Measurements from ENCODE around the gene TRIM8. TPM values are rescaled to one million over a fixed set of nuclear protein-coding genes. Genes with fewer than 3 reads are reported as not detected.

TRIM8 gene
- total RNA-seq, 1 experiment from 2014 or later, result 36.3 TPM

DNA sequence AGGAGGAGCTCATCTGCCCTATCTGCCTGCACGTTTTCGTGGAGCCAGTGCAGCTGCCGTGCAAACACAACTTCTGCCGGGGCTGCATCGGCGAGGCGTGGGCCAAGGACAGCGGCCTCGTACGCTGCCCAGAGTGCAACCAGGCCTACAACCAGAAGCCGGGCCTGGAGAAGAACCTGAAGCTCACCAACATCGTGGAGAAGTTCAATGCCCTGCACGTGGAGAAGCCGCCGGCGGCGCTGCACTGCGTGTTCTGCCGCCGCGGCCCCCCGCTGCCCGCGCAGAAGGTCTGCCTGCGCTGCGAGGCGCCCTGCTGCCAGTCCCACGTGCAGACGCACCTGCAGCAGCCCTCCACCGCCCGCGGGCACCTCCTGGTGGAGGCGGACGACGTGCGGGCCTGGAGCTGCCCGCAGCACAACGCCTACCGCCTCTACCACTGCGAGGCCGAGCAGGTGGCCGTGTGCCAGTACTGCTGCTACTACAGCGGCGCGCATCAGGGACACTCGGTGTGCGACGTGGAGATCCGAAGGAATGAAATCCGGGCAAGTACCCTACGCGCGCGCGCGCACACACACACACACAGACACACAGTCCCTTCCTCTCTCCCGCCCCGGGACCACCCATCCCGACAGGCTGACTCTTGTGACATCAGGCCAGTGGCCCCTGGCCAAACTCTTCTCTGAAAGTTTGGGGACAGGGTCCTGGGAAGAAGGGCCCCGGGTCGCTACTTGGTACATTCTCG is 538 bp downstream of the TRIM8 start (continued):
- TF ChIP-seq, protein P1, sequence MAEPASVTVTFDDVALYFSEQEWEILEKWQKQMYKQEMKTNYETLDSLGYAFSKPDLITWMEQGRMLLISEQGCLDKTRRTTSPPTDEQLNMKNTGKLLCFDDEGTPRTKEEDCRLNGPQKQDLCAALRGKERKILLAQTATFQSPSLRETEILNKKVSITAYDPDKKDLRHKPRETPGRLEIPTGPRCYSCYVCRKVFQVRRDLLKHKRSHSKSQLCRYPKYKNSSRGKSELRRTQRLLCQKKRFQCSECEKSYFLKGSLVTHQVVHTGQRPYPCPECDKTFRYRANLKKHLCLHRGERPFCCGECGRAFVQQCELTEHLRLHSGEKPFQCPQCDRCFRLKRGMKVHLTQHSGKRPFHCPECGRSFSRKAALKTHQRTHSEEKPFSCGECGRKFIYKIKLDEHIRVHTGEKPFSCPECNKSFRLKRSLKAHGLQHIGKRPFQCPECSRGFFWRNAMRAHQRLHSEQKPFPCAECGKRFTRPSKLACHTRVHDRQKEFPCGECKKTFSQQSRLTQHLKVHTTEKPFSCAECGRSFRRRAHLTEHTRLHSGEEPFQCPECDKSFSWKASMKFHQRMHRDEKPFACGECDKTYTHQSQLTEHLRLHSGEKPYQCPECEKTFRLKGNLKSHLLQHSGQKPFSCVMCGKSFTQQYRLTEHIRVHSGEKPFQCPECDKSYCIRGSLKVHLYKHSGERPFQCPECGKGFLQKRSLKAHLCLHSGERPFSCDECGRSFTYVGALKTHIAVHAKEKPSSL (CRISPR knock-in tag; conservative IDR thresholded peaks at IDR 0.05), result no peak
- no peak for TF ChIP-seq ZNF671 (CRISPR knock-in tag; IDR thresholded peaks at IDR 0.05)
- no peak; the same call in 1 of the 2 replicates for TF ChIP-seq NFYB (CRISPR knock-in tag; conservative IDR thresholded peaks at IDR 0.05; ENCODE audit: low read depth)
- no peak for TF ChIP-seq HMGA2 (CRISPR knock-in tag; IDR thresholded peaks at IDR 0.05)
- TF ChIP-seq ZNF219 (CRISPR knock-in tag; IDR thresholded peaks at IDR 0.05; ENCODE audit: borderline replicate concordance), result 0 out of 2 replicates have a peak, but pooled peaks have one; percentile 9
- TF ChIP-seq, protein P2, sequence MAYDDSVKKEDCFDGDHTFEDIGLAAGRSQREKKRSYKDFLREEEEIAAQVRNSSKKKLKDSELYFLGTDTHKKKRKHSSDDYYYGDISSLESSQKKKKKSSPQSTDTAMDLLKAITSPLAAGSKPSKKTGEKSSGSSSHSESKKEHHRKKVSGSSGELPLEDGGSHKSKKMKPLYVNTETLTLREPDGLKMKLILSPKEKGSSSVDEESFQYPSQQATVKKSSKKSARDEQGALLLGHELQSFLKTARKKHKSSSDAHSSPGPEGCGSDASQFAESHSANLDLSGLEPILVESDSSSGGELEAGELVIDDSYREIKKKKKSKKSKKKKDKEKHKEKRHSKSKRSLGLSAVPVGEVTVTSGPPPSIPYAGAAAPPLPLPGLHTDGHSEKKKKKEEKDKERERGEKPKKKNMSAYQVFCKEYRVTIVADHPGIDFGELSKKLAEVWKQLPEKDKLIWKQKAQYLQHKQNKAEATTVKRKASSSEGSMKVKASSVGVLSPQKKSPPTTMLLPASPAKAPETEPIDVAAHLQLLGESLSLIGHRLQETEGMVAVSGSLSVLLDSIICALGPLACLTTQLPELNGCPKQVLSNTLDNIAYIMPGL (CRISPR knock-in tag; IDR thresholded peaks at IDR 0.05), result peak; percentile 92; the same call in 1 of the 2 replicates
- no peak for TF ChIP-seq GRHL2 (CRISPR knock-in tag; IDR thresholded peaks at IDR 0.05; ENCODE audit: insufficient replicate concordance, severe bottlenecking)
- TF ChIP-seq, protein P3, sequence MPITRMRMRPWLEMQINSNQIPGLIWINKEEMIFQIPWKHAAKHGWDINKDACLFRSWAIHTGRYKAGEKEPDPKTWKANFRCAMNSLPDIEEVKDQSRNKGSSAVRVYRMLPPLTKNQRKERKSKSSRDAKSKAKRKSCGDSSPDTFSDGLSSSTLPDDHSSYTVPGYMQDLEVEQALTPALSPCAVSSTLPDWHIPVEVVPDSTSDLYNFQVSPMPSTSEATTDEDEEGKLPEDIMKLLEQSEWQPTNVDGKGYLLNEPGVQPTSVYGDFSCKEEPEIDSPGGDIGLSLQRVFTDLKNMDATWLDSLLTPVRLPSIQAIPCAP (CRISPR knock-in tag; IDR thresholded peaks at IDR 0.05), result peak; percentile 91; the same call in 1 of the 2 replicates
- TF ChIP-seq, protein P4, sequence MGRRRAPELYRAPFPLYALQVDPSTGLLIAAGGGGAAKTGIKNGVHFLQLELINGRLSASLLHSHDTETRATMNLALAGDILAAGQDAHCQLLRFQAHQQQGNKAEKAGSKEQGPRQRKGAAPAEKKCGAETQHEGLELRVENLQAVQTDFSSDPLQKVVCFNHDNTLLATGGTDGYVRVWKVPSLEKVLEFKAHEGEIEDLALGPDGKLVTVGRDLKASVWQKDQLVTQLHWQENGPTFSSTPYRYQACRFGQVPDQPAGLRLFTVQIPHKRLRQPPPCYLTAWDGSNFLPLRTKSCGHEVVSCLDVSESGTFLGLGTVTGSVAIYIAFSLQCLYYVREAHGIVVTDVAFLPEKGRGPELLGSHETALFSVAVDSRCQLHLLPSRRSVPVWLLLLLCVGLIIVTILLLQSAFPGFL (CRISPR knock-in tag; IDR thresholded peaks at IDR 0.05; ENCODE audit: borderline replicate concordance), result peak; percentile 92
- no peak for TF ChIP-seq FOXJ3 (CRISPR knock-in tag; IDR thresholded peaks at IDR 0.05; ENCODE audit: borderline replicate concordance)
- TF ChIP-seq, protein P5, sequence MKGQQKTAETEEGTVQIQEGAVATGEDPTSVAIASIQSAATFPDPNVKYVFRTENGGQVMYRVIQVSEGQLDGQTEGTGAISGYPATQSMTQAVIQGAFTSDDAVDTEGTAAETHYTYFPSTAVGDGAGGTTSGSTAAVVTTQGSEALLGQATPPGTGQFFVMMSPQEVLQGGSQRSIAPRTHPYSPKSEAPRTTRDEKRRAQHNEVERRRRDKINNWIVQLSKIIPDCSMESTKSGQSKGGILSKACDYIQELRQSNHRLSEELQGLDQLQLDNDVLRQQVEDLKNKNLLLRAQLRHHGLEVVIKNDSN (CRISPR knock-in tag; IDR thresholded peaks at IDR 0.05), result peak; percentile 70
- peak; percentile 59; the same call in 1 of the 2 replicates for TF ChIP-seq SP1 (CRISPR knock-in tag; conservative IDR thresholded peaks at IDR 0.05)
- peak; percentile 81; the same call in 1 of the 2 replicates for TF ChIP-seq ESRRA (CRISPR knock-in tag; IDR thresholded peaks at IDR 0.05; ENCODE audit: borderline replicate concordance)
- TF ChIP-seq ELF4 (CRISPR knock-in tag; IDR thresholded peaks at IDR 0.05; ENCODE audit: low read depth), result 0 out of 2 replicates have a peak, but pooled peaks have one; percentile 30
- TF ChIP-seq, protein P6, sequence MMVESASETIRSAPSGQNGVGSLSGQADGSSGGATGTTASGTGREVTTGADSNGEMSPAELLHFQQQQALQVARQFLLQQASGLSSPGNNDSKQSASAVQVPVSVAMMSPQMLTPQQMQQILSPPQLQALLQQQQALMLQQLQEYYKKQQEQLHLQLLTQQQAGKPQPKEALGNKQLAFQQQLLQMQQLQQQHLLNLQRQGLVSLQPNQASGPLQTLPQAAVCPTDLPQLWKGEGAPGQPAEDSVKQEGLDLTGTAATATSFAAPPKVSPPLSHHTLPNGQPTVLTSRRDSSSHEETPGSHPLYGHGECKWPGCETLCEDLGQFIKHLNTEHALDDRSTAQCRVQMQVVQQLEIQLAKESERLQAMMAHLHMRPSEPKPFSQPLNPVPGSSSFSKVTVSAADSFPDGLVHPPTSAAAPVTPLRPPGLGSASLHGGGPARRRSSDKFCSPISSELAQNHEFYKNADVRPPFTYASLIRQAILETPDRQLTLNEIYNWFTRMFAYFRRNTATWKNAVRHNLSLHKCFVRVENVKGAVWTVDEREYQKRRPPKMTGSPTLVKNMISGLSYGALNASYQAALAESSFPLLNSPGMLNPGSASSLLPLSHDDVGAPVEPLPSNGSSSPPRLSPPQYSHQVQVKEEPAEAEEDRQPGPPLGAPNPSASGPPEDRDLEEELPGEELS (CRISPR knock-in tag; IDR thresholded peaks at IDR 0.05), result peak; percentile 97
- TF ChIP-seq, protein P7, sequence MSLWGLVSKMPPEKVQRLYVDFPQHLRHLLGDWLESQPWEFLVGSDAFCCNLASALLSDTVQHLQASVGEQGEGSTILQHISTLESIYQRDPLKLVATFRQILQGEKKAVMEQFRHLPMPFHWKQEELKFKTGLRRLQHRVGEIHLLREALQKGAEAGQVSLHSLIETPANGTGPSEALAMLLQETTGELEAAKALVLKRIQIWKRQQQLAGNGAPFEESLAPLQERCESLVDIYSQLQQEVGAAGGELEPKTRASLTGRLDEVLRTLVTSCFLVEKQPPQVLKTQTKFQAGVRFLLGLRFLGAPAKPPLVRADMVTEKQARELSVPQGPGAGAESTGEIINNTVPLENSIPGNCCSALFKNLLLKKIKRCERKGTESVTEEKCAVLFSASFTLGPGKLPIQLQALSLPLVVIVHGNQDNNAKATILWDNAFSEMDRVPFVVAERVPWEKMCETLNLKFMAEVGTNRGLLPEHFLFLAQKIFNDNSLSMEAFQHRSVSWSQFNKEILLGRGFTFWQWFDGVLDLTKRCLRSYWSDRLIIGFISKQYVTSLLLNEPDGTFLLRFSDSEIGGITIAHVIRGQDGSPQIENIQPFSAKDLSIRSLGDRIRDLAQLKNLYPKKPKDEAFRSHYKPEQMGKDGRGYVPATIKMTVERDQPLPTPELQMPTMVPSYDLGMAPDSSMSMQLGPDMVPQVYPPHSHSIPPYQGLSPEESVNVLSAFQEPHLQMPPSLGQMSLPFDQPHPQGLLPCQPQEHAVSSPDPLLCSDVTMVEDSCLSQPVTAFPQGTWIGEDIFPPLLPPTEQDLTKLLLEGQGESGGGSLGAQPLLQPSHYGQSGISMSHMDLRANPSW (CRISPR knock-in tag; conservative IDR thresholded peaks at IDR 0.05; ENCODE audit: low read depth), result no peak
- no peak; the same call in 1 of the 2 replicates for TF ChIP-seq JUN (CRISPR knock-in tag; IDR thresholded peaks at IDR 0.05)
- TF ChIP-seq ZNF263 (CRISPR knock-in tag; IDR thresholded peaks at IDR 0.05; ENCODE audit: low read depth), result no peak
- TF ChIP-seq, protein P8, sequence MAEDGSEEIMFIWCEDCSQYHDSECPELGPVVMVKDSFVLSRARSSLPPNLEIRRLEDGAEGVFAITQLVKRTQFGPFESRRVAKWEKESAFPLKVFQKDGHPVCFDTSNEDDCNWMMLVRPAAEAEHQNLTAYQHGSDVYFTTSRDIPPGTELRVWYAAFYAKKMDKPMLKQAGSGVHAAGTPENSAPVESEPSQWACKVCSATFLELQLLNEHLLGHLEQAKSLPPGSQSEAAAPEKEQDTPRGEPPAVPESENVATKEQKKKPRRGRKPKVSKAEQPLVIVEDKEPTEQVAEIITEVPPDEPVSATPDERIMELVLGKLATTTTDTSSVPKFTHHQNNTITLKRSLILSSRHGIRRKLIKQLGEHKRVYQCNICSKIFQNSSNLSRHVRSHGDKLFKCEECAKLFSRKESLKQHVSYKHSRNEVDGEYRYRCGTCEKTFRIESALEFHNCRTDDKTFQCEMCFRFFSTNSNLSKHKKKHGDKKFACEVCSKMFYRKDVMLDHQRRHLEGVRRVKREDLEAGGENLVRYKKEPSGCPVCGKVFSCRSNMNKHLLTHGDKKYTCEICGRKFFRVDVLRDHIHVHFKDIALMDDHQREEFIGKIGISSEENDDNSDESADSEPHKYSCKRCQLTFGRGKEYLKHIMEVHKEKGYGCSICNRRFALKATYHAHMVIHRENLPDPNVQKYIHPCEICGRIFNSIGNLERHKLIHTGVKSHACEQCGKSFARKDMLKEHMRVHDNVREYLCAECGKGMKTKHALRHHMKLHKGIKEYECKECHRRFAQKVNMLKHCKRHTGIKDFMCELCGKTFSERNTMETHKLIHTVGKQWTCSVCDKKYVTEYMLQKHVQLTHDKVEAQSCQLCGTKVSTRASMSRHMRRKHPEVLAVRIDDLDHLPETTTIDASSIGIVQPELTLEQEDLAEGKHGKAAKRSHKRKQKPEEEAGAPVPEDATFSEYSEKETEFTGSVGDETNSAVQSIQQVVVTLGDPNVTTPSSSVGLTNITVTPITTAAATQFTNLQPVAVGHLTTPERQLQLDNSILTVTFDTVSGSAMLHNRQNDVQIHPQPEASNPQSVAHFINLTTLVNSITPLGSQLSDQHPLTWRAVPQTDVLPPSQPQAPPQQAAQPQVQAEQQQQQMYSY (CRISPR knock-in tag; IDR thresholded peaks at IDR 0.05), result no peak
- TF ChIP-seq, protein P9, sequence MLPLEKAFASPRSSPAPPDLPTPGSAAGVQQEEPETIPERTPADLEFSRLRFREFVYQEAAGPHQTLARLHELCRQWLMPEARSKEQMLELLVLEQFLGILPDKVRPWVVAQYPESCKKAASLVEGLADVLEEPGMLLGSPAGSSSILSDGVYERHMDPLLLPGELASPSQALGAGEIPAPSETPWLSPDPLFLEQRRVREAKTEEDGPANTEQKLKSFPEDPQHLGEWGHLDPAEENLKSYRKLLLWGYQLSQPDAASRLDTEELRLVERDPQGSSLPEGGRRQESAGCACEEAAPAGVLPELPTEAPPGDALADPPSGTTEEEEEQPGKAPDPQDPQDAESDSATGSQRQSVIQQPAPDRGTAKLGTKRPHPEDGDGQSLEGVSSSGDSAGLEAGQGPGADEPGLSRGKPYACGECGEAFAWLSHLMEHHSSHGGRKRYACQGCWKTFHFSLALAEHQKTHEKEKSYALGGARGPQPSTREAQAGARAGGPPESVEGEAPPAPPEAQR (CRISPR knock-in tag; IDR thresholded peaks at IDR 0.05), result no peak

All from WTC11 (cell line).